LNCaP clone FGC (cell line): Measurements from ENCODE around the gene EVI5.

Experiments used
- DNase-seq: peaks from one replicate; pipeline ENCODE4 v3.0.0-alpha.2; 2011; ENCODE audit warnings: low read depth
- H3K4me3 ChIP-seq: 2 replicates; pipeline ENCODE4 v1.5.1; 2011; ENCODE audit warnings: mild to moderate bottlenecking, low read depth, low read length, control low read depth
- CTCF ChIP-seq: IDR thresholded peaks from 2 replicates; pipeline ENCODE4 v1.5.1; 2012; ENCODE audit warnings: mild to moderate bottlenecking; ENCODE audit not compliant: control insufficient read depth, insufficient read depth; ENCODE audit errors: extremely low read depth

The EVI5 gene

GRCh38 chr1:92713939-92714338 lies 71.0 kb downstream of the EVI5 start:
- TF ChIP-seq CTCF, result no peak
- no peak overlapping the region for H3K4me3 ChIP-seq
- DNase-seq, result no peak

- DNase-seq, result no peak
- no peak for TF ChIP-seq CTCF
- H3K4me3 ChIP-seq, result no peak overlapping the region
Measured at GRCh38 chr1:92711473-92712165, 73.3 kb downstream of the EVI5 start.

- TF ChIP-seq CTCF, result no peak
- H3K4me3 ChIP-seq, result no peak overlapping the region
- DNase-seq, result no peak
Measured at GRCh38 chr1:92709738-92710137, 75.2 kb downstream of the EVI5 start.

DNA sequence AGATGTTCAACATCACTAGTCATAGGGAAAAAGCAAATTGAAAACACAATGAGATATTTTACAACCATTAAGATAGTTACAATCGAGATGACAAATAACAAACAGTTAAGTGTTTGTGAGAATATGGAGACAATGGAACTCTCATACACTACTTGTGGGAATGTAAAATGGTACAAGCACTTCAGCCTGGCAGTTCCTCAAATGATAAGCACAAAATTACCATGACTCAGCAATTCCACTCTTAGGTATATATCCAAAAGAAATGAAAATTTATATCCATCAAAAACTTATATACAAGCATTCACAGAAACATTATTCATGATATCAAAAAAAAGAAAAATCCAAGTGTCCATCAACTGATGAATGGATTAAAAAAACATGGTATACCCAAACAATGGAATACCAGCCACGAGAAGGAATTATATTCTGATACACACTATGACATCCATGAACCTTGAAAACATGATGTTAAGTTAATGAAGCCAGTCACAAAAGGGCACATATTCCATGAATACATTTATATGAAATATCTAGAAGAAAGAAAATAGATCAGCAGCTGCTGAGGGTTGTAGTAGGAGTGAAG lies 76.4 kb downstream of the EVI5 start:
- no peak overlapping the region for H3K4me3 ChIP-seq
- no peak for DNase-seq
- no peak for TF ChIP-seq CTCF

DNA sequence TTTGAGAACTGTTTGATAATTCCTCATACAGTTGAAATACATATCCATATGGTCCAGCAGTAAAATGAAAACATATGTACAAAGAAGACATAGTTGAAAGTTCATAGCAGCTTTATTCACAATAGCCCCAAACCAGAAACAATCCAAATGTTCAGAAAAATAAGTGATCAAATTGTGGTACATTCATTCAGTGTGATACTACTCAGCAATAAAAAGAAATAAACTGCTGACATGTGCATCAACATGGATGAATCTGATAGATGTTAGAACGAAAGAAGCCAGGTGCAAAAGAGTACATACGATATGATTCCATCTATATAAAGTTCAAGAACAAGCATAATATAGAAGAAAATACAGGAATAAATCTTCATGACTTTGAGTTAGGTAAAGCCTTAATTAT lies 77.2 kb downstream of the EVI5 start:
- DNase-seq, result no peak
- H3K4me3 ChIP-seq, result no peak overlapping the region
- no peak for TF ChIP-seq CTCF

- TF ChIP-seq CTCF, result no peak
- DNase-seq, result no peak
- H3K4me3 ChIP-seq, result no peak overlapping the region
Measured at GRCh38 chr1:92707292-92707691, 77.6 kb downstream of the EVI5 start.

DNA sequence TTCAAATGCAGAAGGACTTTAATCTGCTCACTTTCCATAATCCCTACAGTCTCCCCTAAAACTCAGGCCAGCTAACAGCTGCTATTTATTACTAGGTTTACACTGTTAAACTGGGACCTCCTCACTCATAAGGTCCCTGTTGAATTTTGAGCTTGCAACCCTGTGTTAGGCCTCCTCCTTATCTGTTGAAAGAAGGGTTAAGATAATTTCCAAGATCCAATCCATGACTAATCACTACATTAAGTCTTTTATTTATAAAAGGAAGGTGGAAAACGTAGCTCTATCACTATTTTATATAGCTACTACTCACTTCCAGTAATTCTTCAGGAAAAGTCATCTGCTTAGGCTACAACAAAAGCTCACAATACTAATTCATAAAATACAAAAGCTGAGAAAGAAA lies 79.5 kb downstream of the EVI5 start:
- no peak for TF ChIP-seq CTCF
- no peak for DNase-seq
- no peak overlapping the region for H3K4me3 ChIP-seq
